Measurements from ENCODE around the gene ABCC1.

GRCh38 chr16:15974057-15974456 is 24.6 kb downstream of the ABCC1 start:
- TF ChIP-seq POLR2A (IDR thresholded peaks at IDR 0.05) = no peak
- no peak for TF ChIP-seq CTCF (IDR thresholded peaks at IDR 0.05)
- TF ChIP-seq EP300 (IDR thresholded peaks at IDR 0.05) = no peak
